Measurements from ENCODE around the gene HOXB2.

DNA sequence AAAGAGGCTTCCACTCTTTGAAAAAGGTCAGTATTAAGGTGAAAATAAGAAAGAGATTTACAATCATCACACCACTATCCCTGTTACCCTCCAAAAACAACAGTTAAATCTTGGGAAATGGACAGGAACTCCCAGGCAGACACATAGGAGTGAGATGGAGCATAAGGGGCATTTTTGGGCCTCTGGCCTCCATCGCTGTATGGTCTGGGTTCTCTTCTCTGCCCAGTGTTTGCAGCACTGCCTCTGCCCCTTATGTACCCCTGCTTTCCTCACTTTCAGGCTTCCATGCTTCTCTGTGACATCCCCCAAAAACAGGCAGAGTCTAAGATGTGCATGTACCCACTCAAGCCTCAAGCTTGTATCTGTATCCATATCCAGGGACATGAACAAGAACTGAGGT is 630 bp upstream of the HOXB2 start:
- TF ChIP-seq POLR2A (IDR thresholded peaks at IDR 0.05), result no peak
- TF ChIP-seq, protein P1, sequence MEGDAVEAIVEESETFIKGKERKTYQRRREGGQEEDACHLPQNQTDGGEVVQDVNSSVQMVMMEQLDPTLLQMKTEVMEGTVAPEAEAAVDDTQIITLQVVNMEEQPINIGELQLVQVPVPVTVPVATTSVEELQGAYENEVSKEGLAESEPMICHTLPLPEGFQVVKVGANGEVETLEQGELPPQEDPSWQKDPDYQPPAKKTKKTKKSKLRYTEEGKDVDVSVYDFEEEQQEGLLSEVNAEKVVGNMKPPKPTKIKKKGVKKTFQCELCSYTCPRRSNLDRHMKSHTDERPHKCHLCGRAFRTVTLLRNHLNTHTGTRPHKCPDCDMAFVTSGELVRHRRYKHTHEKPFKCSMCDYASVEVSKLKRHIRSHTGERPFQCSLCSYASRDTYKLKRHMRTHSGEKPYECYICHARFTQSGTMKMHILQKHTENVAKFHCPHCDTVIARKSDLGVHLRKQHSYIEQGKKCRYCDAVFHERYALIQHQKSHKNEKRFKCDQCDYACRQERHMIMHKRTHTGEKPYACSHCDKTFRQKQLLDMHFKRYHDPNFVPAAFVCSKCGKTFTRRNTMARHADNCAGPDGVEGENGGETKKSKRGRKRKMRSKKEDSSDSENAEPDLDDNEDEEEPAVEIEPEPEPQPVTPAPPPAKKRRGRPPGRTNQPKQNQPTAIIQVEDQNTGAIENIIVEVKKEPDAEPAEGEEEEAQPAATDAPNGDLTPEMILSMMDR (IDR thresholded peaks at IDR 0.05), result no peak

Measured in right lobe of liver (tissue), 4 donors.